Cardiac muscle cell (in vitro differentiated cells and primary cell): ENCODE data around the gene FNBP1. TPM values are rescaled to one million over a fixed set of nuclear protein-coding genes. Genes with fewer than 3 reads are reported as not detected.

ENCODE experiments used
- DNase-seq, 2 donors: peaks; one replicate each; pipeline versions ENCODE4 v3.0.0 to v3.0.0-alpha.2; 2010 to 2017; ENCODE audit warnings: low read depth in 1 of 2, low spot score in 1 of 2
- H3K27ac ChIP-seq: fragments of 200-600 bp; sonication (generic); 2 replicates; pipeline ENCODE4 v1.5.1; 2016
- H3K27me3 ChIP-seq: fragments of 200-600 bp; sonication (generic); 2 replicates; pipeline ENCODE4 v1.6.0; 2016; ENCODE audit warnings: control low read depth
- H3K36me3 ChIP-seq: fragments of 200-600 bp; sonication (generic); 2 replicates; pipeline ENCODE4 v1.5.1; 2016; ENCODE audit warnings: control low read depth
- H3K4me1 ChIP-seq: fragments of 200-600 bp; sonication (generic); 2 replicates; pipeline ENCODE4 v1.8.1; 2017; ENCODE audit warnings: low read depth, mild to moderate bottlenecking, mixed run types
- H3K4me3 ChIP-seq: fragments of 200-600 bp; sonication (generic); 2 replicates; pipeline ENCODE4 v1.5.1; 2016; ENCODE audit warnings: mild to moderate bottlenecking
- H3K9me3 ChIP-seq: fragments of 200-600 bp; sonication (generic); 2 replicates; pipeline ENCODE4 v1.5.1; 2017; ENCODE audit warnings: low read depth, mild to moderate bottlenecking, control low read depth
- CTCF ChIP-seq: IDR thresholded peaks from 2 replicates; pipeline ENCODE4 v1.5.1; 2012; ENCODE audit warnings: low read depth, mild to moderate bottlenecking, low read length
- polyA plus RNA-seq: library from polyadenylated mRNA; unstranded; fragments of >200 nt; fragmentation: Nextera tagmentation; extraction: Ambion mirVana; gene quantifications from 2 replicates; pipeline ENCODE4 v1.2.1, GENCODE V29; 2016
- total RNA-seq: library from RNA; depleted of rRNA; stranded (reverse); fragments of >200 nt; gene quantifications from 2 replicates; pipeline ENCODE4 v1.2.3, GENCODE V29; 2016

The FNBP1 gene
- total and polyA plus RNA-seq, 2 experiments from 2014 or later, result 20.5 to 37.9 TPM

GRCh38 chr9:129840034-129840433, 203.0 kb downstream of the FNBP1 start:
- DNase-seq, result no peak
- Histone ChIP-seq H3K36me3 (peaks cover 4% of the 10 kb centered on the region), H3K9me3 (no peaks in the 10 kb centered on the region), H3K27me3 (no peaks in the 10 kb centered on the region), H3K27ac (no peak overlapping the region), H3K4me3 (no peak overlapping the region), H3K4me1 (peaks cover 6% of the 10 kb centered on the region)
- no peak for TF ChIP-seq CTCF

GRCh38 chr9:129839324-129840023, 203.5 kb downstream of the FNBP1 start:
- no peaks in the 10 kb centered on the region for H3K9me3 ChIP-seq
- H3K36me3 ChIP-seq, result peaks cover 4% of the 10 kb centered on the region
- H3K4me3 ChIP-seq, result no peak overlapping the region
- H3K4me1 ChIP-seq, result peaks cover 6% of the 10 kb centered on the region
- TF ChIP-seq CTCF, result no peak
- H3K27ac ChIP-seq, result no peak overlapping the region
- no peaks in the 10 kb centered on the region for H3K27me3 ChIP-seq
- DNase-seq, result no peak

GRCh38 chr9:129838707-129839259, 204.2 kb downstream of the FNBP1 start:
- Histone ChIP-seq H3K9me3 (no peaks in the 10 kb centered on the region), H3K4me1 (peaks cover 11% of the 10 kb centered on the region), H3K36me3 (peaks cover 4% of the 10 kb centered on the region), H3K27me3 (no peaks in the 10 kb centered on the region), H3K27ac (no peak overlapping the region), H3K4me3 (no peak overlapping the region)
- no peak for TF ChIP-seq CTCF
- peak in 1 of 2 donors; percentile 42 for DNase-seq

Other genes with a start within 250 kb of the FNBP1 start
- 15.5 and 18.0 TPM in 2 replicates for gene TOR1B, start 240.0 kb downstream of the FNBP1 start, total RNA-seq
- 12.7 and 16.4 TPM in 2 replicates for gene TOR1B, start 240.0 kb downstream of the FNBP1 start, polyA plus RNA-seq
- gene TOR1A, start 219.1 kb downstream of the FNBP1 start, total RNA-seq, result 28.2 and 39.4 TPM in 2 replicates
- 33.5 and 35.2 TPM in 2 replicates for gene TOR1A, start 219.1 kb downstream of the FNBP1 start, polyA plus RNA-seq
- gene C9orf78, start 207.9 kb downstream of the FNBP1 start, total RNA-seq, result 31.1 and 66.5 TPM in 2 replicates
- 56.5 and 65.5 TPM in 2 replicates for gene C9orf78, start 207.9 kb downstream of the FNBP1 start, polyA plus RNA-seq
- 36.7 and 47.3 TPM in 2 replicates for gene USP20, start 207.7 kb downstream of the FNBP1 start, total RNA-seq
- 32.7 and 43.4 TPM in 2 replicates for gene USP20, start 207.7 kb downstream of the FNBP1 start, polyA plus RNA-seq
- gene GPR107, start 10.7 kb upstream of the FNBP1 start, total RNA-seq, result 19.7 and 23.9 TPM in 2 replicates
- 12.3 and 15.0 TPM in 2 replicates for gene GPR107, start 10.7 kb upstream of the FNBP1 start, polyA plus RNA-seq
- 55.6 and 55.7 TPM in 2 replicates for gene NCS1, start 129.2 kb upstream of the FNBP1 start, total RNA-seq
- gene NCS1, start 129.2 kb upstream of the FNBP1 start, polyA plus RNA-seq, result 48.3 and 55.4 TPM in 2 replicates
- gene HMCN2, start 222.6 kb upstream of the FNBP1 start, total RNA-seq, result 0.18 and 0.36 TPM in 2 replicates
- 0.27 and 0.45 TPM in 2 replicates for gene HMCN2, start 222.6 kb upstream of the FNBP1 start, polyA plus RNA-seq